HepG2 (cell line): ENCODE data around the gene SMARCA2. TPM values are rescaled to one million over a fixed set of nuclear protein-coding genes. Genes with fewer than 3 reads are reported as not detected.

ENCODE experiments used
- ATAC-seq: fragments of 200-7000 bp; cut with Tn5 transposase; 3 replicates; pipeline ENCODE4 v1.9.1; 2020; ENCODE audit warnings: mild to moderate bottlenecking, moderate library complexity
- BruUV-seq: library from RNA; stranded (reverse); fragments of 400-500 nt; replicated peaks from 2 replicates; lab custom pipeline; 2021; lab: Mats Ljungman, UMichigan
- CTCF ChIA-PET: fragments of 300-600 bp; formaldehyde crosslinking; extraction: SDS; loops from one replicate; lab custom pipeline; 2021; ENCODE audit warnings: low total read pairs, inconsistent platforms, low intra/inter-chr PET ratio; lab: Yijun Ruan, JAX
- POLR2A ChIA-PET: fragments of 350-600 bp; sonication (Branson Sonifier 250); formaldehyde crosslinking; loops from one replicate; lab custom pipeline; 2020; ENCODE audit warnings: antibody characterized with exemption, inconsistent platforms; lab: Yijun Ruan, JAX
- DNase-seq: peaks from one replicate; pipeline ENCODE4 v3.0.0-alpha.2; 2015; ENCODE audit warnings: low spot score
- FAIRE-seq: peaks from 3 replicates; lab custom pipeline; 2011; peaks lifted over from hg19 to GRCh38; lab: Jason Lieb, UNC
- H2AFZ ChIP-seq: one replicate; pipeline ENCODE4 v1.6.1; 2011; ENCODE audit warnings: low read length, inconsistent platforms
- H3K27ac ChIP-seq: fragments of 300-600 bp; 3 replicates; pipeline ENCODE4 v1.8.0; 2011; ENCODE audit warnings: mixed run types, mild to moderate bottlenecking, mixed read lengths, low read length, inconsistent platforms; ENCODE audit not compliant: insufficient read depth; ENCODE audit errors: extremely low read length
- H3K27me3 ChIP-seq, 2 experiments: fragments of 200-600 bp in 1 of 2; 2 replicates in 1 of 2; 3 replicates in 1 of 2; pipeline versions ENCODE4 v1.6.0 to v1.8.0; 2011; ENCODE audit warnings: low read length in 2 of 2, mild to moderate bottlenecking in 2 of 2, moderate library complexity in 2 of 2, inconsistent platforms in 1 of 2; ENCODE audit not compliant: insufficient read depth in 2 of 2, control insufficient read depth in 1 of 2
- H3K36me3 ChIP-seq, 2 experiments: fragments of 200-600 bp in 1 of 2; replicated peaks in 1 of 2; 2 replicates in 1 of 2; 3 replicates in 1 of 2; pipeline versions ENCODE4 v1.5.1 to v1.8.0; 2011; ENCODE audit warnings: low read length in 2 of 2, inconsistent platforms in 1 of 2; ENCODE audit not compliant: insufficient read depth in 2 of 2, control insufficient read depth in 1 of 2
- H3K4me1 ChIP-seq: 2 replicates; pipeline ENCODE4 v1.5.1; 2012; ENCODE audit warnings: low read length, inconsistent platforms; ENCODE audit not compliant: insufficient read depth
- H3K4me2 ChIP-seq: 2 replicates; pipeline ENCODE4 v1.6.0; 2011; ENCODE audit warnings: low read depth, low read length, inconsistent platforms
- H3K4me3 ChIP-seq, 3 experiments: fragments of 200-600 bp in 1 of 3; sonication (generic), shearing (Covaris generic) in 1 of 3; replicated peaks in 1 of 3; 2 replicates each; pipeline ENCODE4 v1.5.1; 2011 to 2016; ENCODE audit warnings: low read length in 3 of 3, inconsistent platforms in 2 of 3, low read depth in 2 of 3, mild to moderate bottlenecking in 2 of 3, control low read depth in 1 of 3, mixed read lengths in 1 of 3; ENCODE audit not compliant: insufficient read depth in 1 of 3
- H3K79me2 ChIP-seq: one replicate; pipeline ENCODE4 v1.6.1; 2011; ENCODE audit warnings: low read length, inconsistent platforms; ENCODE audit not compliant: insufficient read depth
- H3K9ac ChIP-seq: 2 replicates; pipeline ENCODE4 v1.6.0; 2011; ENCODE audit warnings: mild to moderate bottlenecking, low read depth, low read length, inconsistent platforms; ENCODE audit not compliant: insufficient read depth
- H3K9me3 ChIP-seq: 2 replicates; pipeline ENCODE4 v1.5.1; 2012; ENCODE audit warnings: mild to moderate bottlenecking, low read length
- H4K20me1 ChIP-seq: 2 replicates; pipeline ENCODE4 v1.6.0; 2011; ENCODE audit warnings: inconsistent platforms, mild to moderate bottlenecking, low read length, moderate library complexity; ENCODE audit not compliant: insufficient read depth
- ATF2 ChIP-seq: sonication (generic); formaldehyde crosslinking; IDR thresholded peaks from 2 replicates; pipeline ENCODE4 v1.4.0; 2020; ENCODE audit warnings: missing genetic modification reagents
- BRF2 ChIP-seq: sonication (generic); formaldehyde crosslinking; IDR thresholded peaks from 2 replicates; pipeline ENCODE4 v1.8.1; 2022; ENCODE audit warnings: mild to moderate bottlenecking, missing genetic modification reagents
- DBP ChIP-seq: sonication (generic); formaldehyde crosslinking; IDR thresholded peaks from 2 replicates; pipeline ENCODE4 v1.4.0; 2020; ENCODE audit warnings: missing genetic modification reagents; ENCODE audit errors: not compliant biosample characterization
- ETS1 ChIP-seq: sonication (generic); formaldehyde crosslinking; IDR thresholded peaks from 2 replicates; pipeline ENCODE4 v1.4.0; 2020; ENCODE audit warnings: missing genetic modification reagents
- HDAC1 ChIP-seq: sonication (generic); formaldehyde crosslinking; IDR thresholded peaks from 2 replicates; pipeline ENCODE4 v1.5.1; 2020; ENCODE audit warnings: mild to moderate bottlenecking, missing genetic modification reagents
- HOXA9 ChIP-seq: sonication (generic); formaldehyde crosslinking; IDR thresholded peaks from 2 replicates; pipeline ENCODE4 v1.8.1; 2022; ENCODE audit warnings: missing genetic modification reagents, mild to moderate bottlenecking, moderate library complexity, borderline replicate concordance
- MLX ChIP-seq: IDR thresholded peaks from 2 replicates; pipeline ENCODE4 v1.6.1; 2016
- RORA ChIP-seq: sonication (generic); formaldehyde crosslinking; IDR thresholded peaks from 2 replicates; pipeline ENCODE4 v1.5.0; 2020; ENCODE audit warnings: mild to moderate bottlenecking, missing genetic modification reagents, moderate library complexity
- SIX1 ChIP-seq: sonication (generic); formaldehyde crosslinking; IDR thresholded peaks from 2 replicates; pipeline ENCODE4 v1.4.0; 2020; ENCODE audit warnings: missing genetic modification reagents, borderline replicate concordance
- ZBTB21 ChIP-seq: sonication (generic); formaldehyde crosslinking; IDR thresholded peaks from 2 replicates; pipeline ENCODE4 v1.4.0; 2020; ENCODE audit warnings: missing genetic modification reagents
- ZBTB38 ChIP-seq: sonication (generic); formaldehyde crosslinking; IDR thresholded peaks from 2 replicates; pipeline ENCODE4 v1.5.1; 2020; ENCODE audit warnings: mild to moderate bottlenecking, missing genetic modification reagents
- ZNF101 ChIP-seq: sonication (generic); formaldehyde crosslinking; IDR thresholded peaks from 2 replicates; pipeline ENCODE4 v1.4.0; 2020; ENCODE audit warnings: mild to moderate bottlenecking, low read depth, missing genetic modification reagents, borderline replicate concordance
- ZNF234 ChIP-seq: sonication (generic); formaldehyde crosslinking; conservative IDR thresholded peaks from 2 replicates; pipeline ENCODE4 v1.5.1; 2020; ENCODE audit warnings: mild to moderate bottlenecking, missing genetic modification reagents
- ZNF274 ChIP-seq: sonication (generic); formaldehyde crosslinking; IDR thresholded peaks from 2 replicates; pipeline ENCODE4 v1.5.1; 2020; ENCODE audit warnings: mild to moderate bottlenecking, missing genetic modification reagents
- ZNF607 ChIP-seq: sonication (generic); formaldehyde crosslinking; IDR thresholded peaks from 2 replicates; pipeline ENCODE4 v1.5.1; 2020; ENCODE audit warnings: missing genetic modification reagents, mild to moderate bottlenecking, borderline replicate concordance
- ZNF691 ChIP-seq: sonication (generic); formaldehyde crosslinking; IDR thresholded peaks from 2 replicates; pipeline ENCODE4 v1.4.0; 2020; ENCODE audit warnings: missing genetic modification reagents, low read depth, mild to moderate bottlenecking, borderline replicate concordance
- ZSCAN21 ChIP-seq: sonication (generic); formaldehyde crosslinking; IDR thresholded peaks from 2 replicates; pipeline ENCODE4 v1.8.0; 2022; ENCODE audit warnings: mild to moderate bottlenecking, missing genetic modification reagents, moderate library complexity, borderline replicate concordance
- WGBS: methylation state at CpG from one replicate; pipeline ENCODE4 v1.1.6; 2017; ENCODE audit warnings: low lambda C conversion rate; 5-methylcytosine and 5-hydroxymethylcytosine counted together
- in situ Hi-C: cut with HindIII; loops from 2 replicates; pipeline ENCODE4 v1.10.0; 2017; ENCODE audit warnings: low pct_unique_long_range_greater_than_20kb; ENCODE audit not compliant: extremely low pct_ligation_motif_present
- intact Hi-C: fragments of 100-400 bp; cut with micrococcal nuclease; formaldehyde crosslinking; loops from one replicate; pipeline ENCODE4 v1.10.0; 2022; ENCODE audit not compliant: unreplicated experiment
- polyA plus RNA-seq, 8 experiments: library from polyadenylated mRNA; depleted of rRNA in 3 of 8; stranded (reverse) in 7 of 8; unstranded in 1 of 8; fragments of >200 nt; fragmentation: Illumina TruSeq in 4 of 8; extraction: Trizol in 4 of 8; gene quantifications; 2 replicates each; pipeline versions ENCODE4 v1.2.1 to v1.2.3, GENCODE V29; 2011 to 2016; ENCODE audit warnings: low read depth in 4 of 8, missing spikeins in 1 of 8, mixed read lengths in 1 of 8; ENCODE audit not compliant: insufficient read depth in 1 of 8
- total RNA-seq, 5 experiments: library from RNA; depleted of rRNA; stranded (reverse); fragments of >200 nt; fragmentation: Illumina TruSeq; extraction: Trizol; gene quantifications; 2 replicates each; pipeline ENCODE4 v1.2.3, GENCODE V29; 2016; ENCODE audit warnings: low read depth in 1 of 5

The SMARCA2 gene
- total and polyA plus RNA-seq, 2 of the 13 experiments (the other 11 are each of a cell fraction or from before 2014, with no cell fraction given) = 22.5 to 23.7 TPM

GRCh38 chr9:2199999-2200796 lies 185.1 kb downstream of the SMARCA2 start:
- CTCF ChIA-PET = no interaction called here
- H3K4me2 ChIP-seq = no peak overlapping the region
- no peaks in the 10 kb centered on the region for H3K4me1 ChIP-seq
- BruUV-seq = no TSS peak
- in situ Hi-C loops = no loop called here
- no peaks in the 10 kb centered on the region for H3K9me3 ChIP-seq
- POLR2A ChIA-PET = no interaction called here
- WGBS = 36% methylated on average over 6 of the region's 7 CpGs
- no peaks in the 10 kb centered on the region for H3K27me3 ChIP-seq
- FAIRE-seq (no peak), DNase-seq (no peak), ATAC-seq (peak; percentile 54)
- no peaks in the 10 kb centered on the region for H3K79me2 ChIP-seq
- H2AFZ ChIP-seq = no peak overlapping the region
- H4K20me1 ChIP-seq = no peaks in the 10 kb centered on the region
- H3K9ac ChIP-seq = no peak overlapping the region
- no peak overlapping the region for H3K4me3 ChIP-seq
- H3K27ac ChIP-seq = no peak overlapping the region
- no peaks in the 10 kb centered on the region for H3K36me3 ChIP-seq
- TF ChIP-seq ZNF274 (CRISPR knock-in tag) = no peak
- no peak for TF ChIP-seq ETS1 (CRISPR knock-in tag)
- TF ChIP-seq ZSCAN21 (CRISPR knock-in tag) = no peak
- no peak for TF ChIP-seq SIX1 (CRISPR knock-in tag)
- no peak for TF ChIP-seq ATF2
- no peak for TF ChIP-seq RORA (CRISPR knock-in tag)
- TF ChIP-seq DBP (CRISPR knock-in tag) = no peak
- TF ChIP-seq HDAC1 (CRISPR knock-in tag) = no peak
- no peak for TF ChIP-seq MLX (CRISPR knock-in tag)
- TF ChIP-seq HOXA9 (CRISPR knock-in tag) = no peak
- TF ChIP-seq ZBTB21 (CRISPR knock-in tag) = no peak
- TF ChIP-seq ZBTB38 (CRISPR knock-in tag) = no peak
- TF ChIP-seq BRF2 (CRISPR knock-in tag) = no peak
- TF ChIP-seq ZNF691 (CRISPR knock-in tag) = no peak
- TF ChIP-seq ZNF607 (CRISPR knock-in tag) = no peak
- no peak for TF ChIP-seq ZNF234 (CRISPR knock-in tag)
- no peak for TF ChIP-seq ZNF101 (CRISPR knock-in tag)
- intact Hi-C loops = no loop called here
